OCI-LY1 (cell line): Measurements from ENCODE around the gene GDF10.

ENCODE experiments used
- H2AFZ ChIP-seq: fragments of 200-600 bp; sonication (generic), shearing (Covaris generic); 2 replicates; pipeline ENCODE4 v1.6.0; 2014; ENCODE audit warnings: antibody characterized with exemption, mild to moderate bottlenecking, low read length
- H3F3A ChIP-seq: fragments of 200-600 bp; sonication (generic), shearing (Covaris generic); 2 replicates; pipeline ENCODE4 v1.6.0; 2014; ENCODE audit warnings: mild to moderate bottlenecking, antibody characterized with exemption, low read length, moderate library complexity; ENCODE audit not compliant: insufficient read depth
- H3K27ac ChIP-seq: fragments of 200-600 bp; sonication (generic); 2 replicates; pipeline ENCODE4 v1.5.1; 2014; ENCODE audit warnings: low read length, mixed run types, mild to moderate bottlenecking, low read depth; ENCODE audit not compliant: poor library complexity, severe bottlenecking
- H3K27me3 ChIP-seq: fragments of 200-600 bp; sonication (generic); 2 replicates; pipeline ENCODE4 v1.6.0; 2014; ENCODE audit warnings: antibody characterized with exemption, mild to moderate bottlenecking, low read length, moderate library complexity; ENCODE audit not compliant: insufficient read depth
- H3K36me3 ChIP-seq: fragments of 200-600 bp; sonication (generic); 2 replicates; pipeline ENCODE4 v1.6.1; 2014; ENCODE audit warnings: mild to moderate bottlenecking, antibody characterized with exemption, low read length, moderate library complexity, mixed read lengths; ENCODE audit not compliant: insufficient read depth
- H3K4me1 ChIP-seq: fragments of 200-600 bp; sonication (generic); 2 replicates; pipeline ENCODE4 v1.5.1; 2014; ENCODE audit warnings: mild to moderate bottlenecking, low read length, moderate library complexity; ENCODE audit not compliant: insufficient read depth, severe bottlenecking
- H3K4me2 ChIP-seq: fragments of 200-600 bp; sonication (generic), shearing (Covaris generic); 2 replicates; pipeline ENCODE4 v1.6.1; 2014; ENCODE audit warnings: low read length
- H3K4me3 ChIP-seq: fragments of 200-600 bp; sonication (generic); 2 replicates; pipeline ENCODE4 v1.5.1; 2014; ENCODE audit warnings: low read length, low read depth, mild to moderate bottlenecking, mixed read lengths; ENCODE audit not compliant: poor library complexity, severe bottlenecking
- H3K79me2 ChIP-seq: fragments of 200-600 bp; shearing (Covaris generic); 2 replicates; pipeline ENCODE4 v1.6.1; 2016; ENCODE audit warnings: mixed run types, low read length, mixed read lengths; ENCODE audit not compliant: insufficient read depth
- H3K9ac ChIP-seq: fragments of 200-600 bp; sonication (generic), shearing (Covaris generic); 2 replicates; pipeline ENCODE4 v1.6.1; 2014; ENCODE audit warnings: mild to moderate bottlenecking, low read length, mixed read lengths
- H3K9me2 ChIP-seq: fragments of 200-600 bp; sonication (generic), shearing (Covaris generic); 2 replicates; pipeline ENCODE4 v1.6.1; 2014; ENCODE audit warnings: low read depth, mild to moderate bottlenecking, low read length, mixed read lengths
- H3K9me3 ChIP-seq: fragments of 200-600 bp; shearing (Covaris generic); 2 replicates; pipeline ENCODE4 v1.6.1; 2014; ENCODE audit warnings: low read length, mixed read lengths
- H4K20me1 ChIP-seq: fragments of 200-600 bp; sonication (generic), shearing (Covaris generic); 2 replicates; pipeline ENCODE4 v1.6.0; 2016; ENCODE audit warnings: mild to moderate bottlenecking, low read length; ENCODE audit not compliant: insufficient read depth
- CTCF ChIP-seq: fragments of 200-600 bp; sonication (generic), shearing (Covaris generic); IDR thresholded peaks from 2 replicates; pipeline ENCODE4 v1.5.1; 2017; ENCODE audit warnings: mild to moderate bottlenecking, antibody characterized with exemption, low read length, moderate library complexity, mixed read lengths
- EZH2 ChIP-seq: fragments of 200-600 bp; sonication (generic), shearing (Covaris generic); IDR thresholded peaks from 2 replicates; pipeline ENCODE4 v1.8.0; 2017; ENCODE audit warnings: borderline replicate concordance, mixed run types, mild to moderate bottlenecking, antibody characterized with exemption, low read length, moderate library complexity, mixed read lengths

GDF10 gene

GRCh38 chr10:47258921-47259320 is 41.1 kb upstream of the GDF10 start:
- Histone ChIP-seq H3K4me1 (peaks cover 67% of the 10 kb centered on the region), H3K4me3 (no peak overlapping the region), H3K36me3 (no peaks in the 10 kb centered on the region), H3K9ac (no peak overlapping the region), H3F3A (no peaks in the 10 kb centered on the region), H3K9me3 (no peaks in the 10 kb centered on the region), H3K27me3 (no peaks in the 10 kb centered on the region), H3K27ac (no peak overlapping the region), H3K9me2 (no peaks in the 10 kb centered on the region), H3K4me2 (no peak overlapping the region), H3K79me2 (no peaks in the 10 kb centered on the region), H2AFZ (no peak overlapping the region), H4K20me1 (no peaks in the 10 kb centered on the region)
- TF ChIP-seq CTCF, result no peak
- no peak for TF ChIP-seq EZH2

- Histone ChIP-seq H3K4me3 (no peak overlapping the region), H4K20me1 (no peaks in the 10 kb centered on the region), H2AFZ (no peak overlapping the region), H3K27me3 (no peaks in the 10 kb centered on the region), H3K4me1 (peaks cover 64% of the 10 kb centered on the region), H3F3A (no peaks in the 10 kb centered on the region), H3K27ac (peak overlapping the region; percentile 94), H3K36me3 (no peaks in the 10 kb centered on the region), H3K79me2 (no peaks in the 10 kb centered on the region), H3K9me2 (no peaks in the 10 kb centered on the region), H3K9ac (no peak overlapping the region), H3K9me3 (no peaks in the 10 kb centered on the region), H3K4me2 (no peak overlapping the region)
- TF ChIP-seq EZH2, result no peak
- no peak for TF ChIP-seq CTCF
Measured at GRCh38 chr10:47259466-47259865, 40.5 kb upstream of the GDF10 start.

- TF ChIP-seq CTCF, result no peak
- no peak for TF ChIP-seq EZH2
- 0 out of 2 replicates have a peak overlapping the region, but pooled peaks have one; percentile 12 for H2AFZ ChIP-seq
- H3F3A ChIP-seq, result no peaks in the 10 kb centered on the region
- H3K4me1 ChIP-seq, result peaks cover 54% of the 10 kb centered on the region
- no peaks in the 10 kb centered on the region for H3K9me2 ChIP-seq
- H3K4me2 ChIP-seq, result peak overlapping the region; percentile 47
- H3K9ac ChIP-seq, result peak overlapping the region; percentile 48; the same call in 1 of the 2 replicates
- H3K9me3 ChIP-seq, result no peaks in the 10 kb centered on the region
- H3K27me3 ChIP-seq, result no peaks in the 10 kb centered on the region
- H3K27ac ChIP-seq, result peak overlapping the region; percentile 94
- H3K79me2 ChIP-seq, result no peaks in the 10 kb centered on the region
- H4K20me1 ChIP-seq, result no peaks in the 10 kb centered on the region
- no peaks in the 10 kb centered on the region for H3K36me3 ChIP-seq
- no peak overlapping the region for H3K4me3 ChIP-seq
Measured at GRCh38 chr10:47260505-47261111, 39.4 kb upstream of the GDF10 start.
